GM21723 (cell line): ENCODE measurements around the gene TAF11L2.
"Not testable (repeated sequence)": the region's sequence is repeated elsewhere in the genome, so short reads cannot be mapped to it uniquely, and the experiment has no call there.

Experiments
- ATAC-seq: cut with Tn5 transposase; IDR thresholded peaks from one replicate; pipeline ENCODE4 v1.9.1; 2021; ENCODE audit warnings: mild to moderate bottlenecking, moderate library complexity; ENCODE audit not compliant: unreplicated experiment

The TAF11L2 gene

GRCh38 chr5:17497931-17498330, at the start of gene TAF11L2:
Gene TAF11L2, plus strand, starts transcription at chr5:17498231.
- ATAC-seq = not testable (repeated sequence)

GRCh38 chr5:17448877-17449276, 49.2 kb upstream of the TAF11L2 start:
- no peak for ATAC-seq

- ATAC-seq = no peak
Measured at GRCh38 chr5:17452936-17453335, 45.1 kb upstream of the TAF11L2 start.

- ATAC-seq = no peak
Measured at GRCh38 chr5:17455942-17456341, 42.1 kb upstream of the TAF11L2 start.

GRCh38 chr5:17461793-17462192, 36.2 kb upstream of the TAF11L2 start:
- ATAC-seq = no peak

- ATAC-seq = no peak
Measured at GRCh38 chr5:17463653-17464052, 34.4 kb upstream of the TAF11L2 start.

- no peak for ATAC-seq
Measured at GRCh38 chr5:17470064-17470463, 28.0 kb upstream of the TAF11L2 start.

- ATAC-seq = not testable (repeated sequence)
Measured at GRCh38 chr5:17475064-17475463, 23.0 kb upstream of the TAF11L2 start.

- ATAC-seq = no peak
Measured at GRCh38 chr5:17477043-17477442, 21.0 kb upstream of the TAF11L2 start.

GRCh38 chr5:17477573-17478265, 20.3 kb upstream of the TAF11L2 start:
- no peak for ATAC-seq

- no peak for ATAC-seq
Measured at GRCh38 chr5:17481378-17481777, 16.7 kb upstream of the TAF11L2 start.

- no peak for ATAC-seq
Measured at GRCh38 chr5:17482790-17483189, 15.2 kb upstream of the TAF11L2 start.

GRCh38 chr5:17486464-17487173, 11.4 kb upstream of the TAF11L2 start:
- not testable (repeated sequence) for ATAC-seq

- no peak for ATAC-seq
Measured at GRCh38 chr5:17487174-17487512, 10.9 kb upstream of the TAF11L2 start.

GRCh38 chr5:17491257-17491656, 6.8 kb upstream of the TAF11L2 start:
- not testable (repeated sequence) for ATAC-seq

GRCh38 chr5:17492770-17493169, 5.3 kb upstream of the TAF11L2 start:
- ATAC-seq = no peak

- ATAC-seq = no peak
Measured at GRCh38 chr5:17497446-17497845, 585 bp upstream of the TAF11L2 start.

GRCh38 chr5:17511775-17512325, 13.8 kb downstream of the TAF11L2 start:
- ATAC-seq = no peak

- not testable (repeated sequence) for ATAC-seq
Measured at GRCh38 chr5:17517526-17517925, 19.5 kb downstream of the TAF11L2 start.

GRCh38 chr5:17518067-17518466, 20.0 kb downstream of the TAF11L2 start, which contains the start of gene TAF11L3:
Gene TAF11L3, plus strand, starts transcription at chr5:17518367.
- not testable (repeated sequence) for ATAC-seq

- not testable (repeated sequence) for ATAC-seq
Measured at GRCh38 chr5:17519508-17519907, 21.5 kb downstream of the TAF11L2 start.

GRCh38 chr5:17521501-17521900, 23.5 kb downstream of the TAF11L2 start, which contains the start of gene TAF11L4:
Gene TAF11L4, plus strand, starts transcription at chr5:17521801.
- not testable (repeated sequence) for ATAC-seq
